ENCODE results near the gene AMFR.

GRCh38 chr16:56382901-56383355, 42.4 kb downstream of the AMFR start:
- TF ChIP-seq ZNF776 (tag by site-specific recombination; IDR thresholded peaks at IDR 0.05; ENCODE audit: borderline replicate concordance) (no peak), GLI4 (tag by site-specific recombination; IDR thresholded peaks at IDR 0.05) (no peak), ZNF596 (tag by site-specific recombination; IDR thresholded peaks at IDR 0.05) (no peak), CTCF (tag by site-specific recombination; IDR thresholded peaks at IDR 0.05) (no peak), YY1 (tag by site-specific recombination; IDR thresholded peaks at IDR 0.05) (no peak), ZBTB6 (tag by site-specific recombination; IDR thresholded peaks at IDR 0.05) (no peak), BCL11A (tag by site-specific recombination; IDR thresholded peaks at IDR 0.05; ENCODE audit: low read depth) (no peak), PRDM4 (tag by site-specific recombination; IDR thresholded peaks at IDR 0.05) (no peak), ZNF48 (tag by site-specific recombination; IDR thresholded peaks at IDR 0.05) (no peak), ZNF488 (tag by site-specific recombination; IDR thresholded peaks at IDR 0.05) (no peak)
